Esophagus squamous epithelium (tissue), 5 donors: ENCODE results near the gene FOXRED1. TPM values are rescaled to one million over a fixed set of nuclear protein-coding genes. Genes with fewer than 3 reads are reported as not detected.

Experiments
- DNase-seq: peaks from one replicate; lab custom pipeline; 2025; lab: John Stamatoyannopoulos, UW
- H3K27ac ChIP-seq, 4 donors: fragments of 200-600 bp; sonication (generic); one replicate each; pipeline ENCODE4 v1.5.1; 2016 to 2019; ENCODE audit warnings: mild to moderate bottlenecking in 1 of 4
- H3K27me3 ChIP-seq, 4 donors: fragments of 200-600 bp; sonication (generic); 1 replicate in 3 of 4; 2 replicates in 1 of 4; pipeline versions ENCODE4 v1.5.1 to v1.6.0; 2017 to 2021; ENCODE audit warnings: antibody characterized with exemption in 1 of 4
- H3K36me3 ChIP-seq, 3 donors: fragments of 200-600 bp; sonication (generic); one replicate each; pipeline ENCODE4 v1.5.1; 2016 to 2019
- H3K4me1 ChIP-seq, 3 donors: fragments of 200-600 bp; sonication (generic); one replicate each; pipeline ENCODE4 v1.5.1; 2017 to 2019
- H3K4me3 ChIP-seq, 4 donors: fragments of 200-600 bp; sonication (generic); 1 replicate in 3 of 4; 2 replicates in 1 of 4; pipeline ENCODE4 v1.5.1; 2016 to 2019; ENCODE audit warnings: mild to moderate bottlenecking in 2 of 4, moderate library complexity in 1 of 4
- H3K9me3 ChIP-seq, 3 donors: fragments of 200-600 bp; sonication (generic); one replicate each; pipeline ENCODE4 v1.5.1; 2016 to 2019
- POLR2A ChIP-seq, 4 donors: fragments of 450-650 bp; IDR thresholded peaks; one replicate each; pipeline ENCODE4 v1.6.1; 2017; ENCODE audit warnings: antibody characterized with exemption in 4 of 4, mild to moderate bottlenecking in 4 of 4, moderate library complexity in 3 of 4
- WGBS, 2 donors: methylation state at CpG; one replicate each; pipeline ENCODE4 v1.1.5; 2018; 5-methylcytosine and 5-hydroxymethylcytosine counted together
- intact Hi-C: fragments of 100-400 bp; cut with DNase I; formaldehyde crosslinking; loops from one replicate; pipeline ENCODE4 v1.15.0; 2022
- total RNA-seq, 4 donors: library from RNA; depleted of rRNA; stranded (reverse); fragments of >200 nt; gene quantifications; one replicate each; pipeline ENCODE4 v1.1.0, GENCODE V29; 2016
- TF ChIP-seq, protein P1 (sequence below), 6 experiments: fragments of 450-650 bp in 4 of 6; fragments of 200-600 bp in 2 of 6; sonication (generic) in 2 of 6; IDR thresholded peaks; one replicate each; pipeline ENCODE4 v1.5.1; 2016 to 2019; ENCODE audit warnings: antibody characterized with exemption in 6 of 6, mild to moderate bottlenecking in 4 of 6, moderate library complexity in 4 of 6
- donor health status: DM: yes; HTN: yes; CAD: no.

The FOXRED1 gene
- total RNA-seq, 4 donors from 2014 or later = 7.5 to 31.4 (median 17.4) TPM

DNA sequence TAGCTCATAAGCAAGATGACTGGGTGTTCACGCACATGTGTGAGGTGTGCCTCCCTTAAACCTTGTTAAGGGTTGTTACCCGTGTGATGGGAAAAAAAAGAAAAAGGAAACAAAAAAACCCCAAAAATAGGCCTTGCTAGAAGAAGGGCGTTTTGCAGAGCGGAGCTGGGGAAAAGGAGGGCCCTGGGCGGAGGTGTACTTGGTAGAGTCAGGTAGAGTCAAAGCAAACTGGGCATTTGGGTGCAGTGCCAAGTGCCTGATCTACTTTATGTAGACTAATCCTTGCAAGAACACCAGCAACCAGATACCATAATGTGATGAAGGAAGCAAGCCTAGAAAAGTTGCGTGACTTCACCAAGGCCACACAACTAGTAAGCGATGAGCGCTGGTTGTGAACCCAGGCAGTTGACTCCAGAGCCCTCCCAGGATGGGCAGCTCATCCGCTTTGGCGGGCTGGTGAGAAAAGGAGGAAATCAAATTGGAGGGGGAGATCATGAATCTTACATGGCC, 12.8 kb downstream of the FOXRED1 start:
- H3K27me3 ChIP-seq = no peaks in the 10 kb centered on the region
- WGBS, 2 donors = 88 to 91% methylated on average over 10 of the region's 10 CpGs
- intact Hi-C loops = no loop called here
- H3K36me3 ChIP-seq = peaks cover 0 to 15% (median 0%) of the 10 kb centered on the region in 3 donors
- TF ChIP-seq, protein P1, sequence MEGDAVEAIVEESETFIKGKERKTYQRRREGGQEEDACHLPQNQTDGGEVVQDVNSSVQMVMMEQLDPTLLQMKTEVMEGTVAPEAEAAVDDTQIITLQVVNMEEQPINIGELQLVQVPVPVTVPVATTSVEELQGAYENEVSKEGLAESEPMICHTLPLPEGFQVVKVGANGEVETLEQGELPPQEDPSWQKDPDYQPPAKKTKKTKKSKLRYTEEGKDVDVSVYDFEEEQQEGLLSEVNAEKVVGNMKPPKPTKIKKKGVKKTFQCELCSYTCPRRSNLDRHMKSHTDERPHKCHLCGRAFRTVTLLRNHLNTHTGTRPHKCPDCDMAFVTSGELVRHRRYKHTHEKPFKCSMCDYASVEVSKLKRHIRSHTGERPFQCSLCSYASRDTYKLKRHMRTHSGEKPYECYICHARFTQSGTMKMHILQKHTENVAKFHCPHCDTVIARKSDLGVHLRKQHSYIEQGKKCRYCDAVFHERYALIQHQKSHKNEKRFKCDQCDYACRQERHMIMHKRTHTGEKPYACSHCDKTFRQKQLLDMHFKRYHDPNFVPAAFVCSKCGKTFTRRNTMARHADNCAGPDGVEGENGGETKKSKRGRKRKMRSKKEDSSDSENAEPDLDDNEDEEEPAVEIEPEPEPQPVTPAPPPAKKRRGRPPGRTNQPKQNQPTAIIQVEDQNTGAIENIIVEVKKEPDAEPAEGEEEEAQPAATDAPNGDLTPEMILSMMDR (IDR thresholded peaks at IDR 0.05) = no peak
- no peak for TF ChIP-seq POLR2A (IDR thresholded peaks at IDR 0.05)
- H3K4me3 ChIP-seq = peak overlapping the region in 3 of 4 donors; percentile 75 to 91 (median 80)
- peaks cover 0 to 36% (median 21%) of the 10 kb centered on the region in 3 donors for H3K4me1 ChIP-seq
- DNase-seq = no peak
- peak overlapping the region in 3 of 4 donors; percentile 92 to 98 (median 96) for H3K27ac ChIP-seq
- H3K9me3 ChIP-seq = no peaks in the 10 kb centered on the region

DNA sequence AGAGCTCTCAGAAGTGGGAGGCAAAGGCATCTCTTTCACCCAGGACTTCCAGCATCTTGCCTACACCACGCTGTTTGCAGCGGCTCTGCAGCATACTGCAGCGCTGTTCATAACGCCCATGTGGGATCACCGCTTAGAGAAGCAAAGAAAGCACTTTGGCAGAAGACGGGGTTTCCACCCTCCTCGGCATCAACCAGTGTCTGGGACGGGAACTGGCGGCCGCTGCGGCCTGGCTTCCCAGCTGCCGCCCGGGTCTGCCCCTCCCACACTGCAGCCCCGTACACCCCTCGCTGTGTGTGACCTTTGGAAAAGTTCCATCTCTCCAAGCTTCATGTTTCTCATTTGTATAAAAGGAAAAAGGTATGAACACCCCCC, 13.4 kb downstream of the FOXRED1 start:
- peaks cover 0 to 15% (median 0%) of the 10 kb centered on the region in 3 donors for H3K36me3 ChIP-seq
- intact Hi-C loops = no loop called here
- TF ChIP-seq, protein P1 (IDR thresholded peaks at IDR 0.05) = no peak
- TF ChIP-seq POLR2A (IDR thresholded peaks at IDR 0.05) = no peak
- no peak for DNase-seq
- no peaks in the 10 kb centered on the region for H3K9me3 ChIP-seq
- peak overlapping the region; percentile 60 to 91 (median 78) for H3K4me3 ChIP-seq
- peaks cover 0 to 36% (median 21%) of the 10 kb centered on the region in 3 donors for H3K4me1 ChIP-seq
- no peaks in the 10 kb centered on the region for H3K27me3 ChIP-seq
- 0 to 3% methylated on average over 10 to 15 of the region's 15 CpGs for WGBS, 2 donors
- peak overlapping the region; percentile 90 to 98 (median 94) for H3K27ac ChIP-seq

DNA sequence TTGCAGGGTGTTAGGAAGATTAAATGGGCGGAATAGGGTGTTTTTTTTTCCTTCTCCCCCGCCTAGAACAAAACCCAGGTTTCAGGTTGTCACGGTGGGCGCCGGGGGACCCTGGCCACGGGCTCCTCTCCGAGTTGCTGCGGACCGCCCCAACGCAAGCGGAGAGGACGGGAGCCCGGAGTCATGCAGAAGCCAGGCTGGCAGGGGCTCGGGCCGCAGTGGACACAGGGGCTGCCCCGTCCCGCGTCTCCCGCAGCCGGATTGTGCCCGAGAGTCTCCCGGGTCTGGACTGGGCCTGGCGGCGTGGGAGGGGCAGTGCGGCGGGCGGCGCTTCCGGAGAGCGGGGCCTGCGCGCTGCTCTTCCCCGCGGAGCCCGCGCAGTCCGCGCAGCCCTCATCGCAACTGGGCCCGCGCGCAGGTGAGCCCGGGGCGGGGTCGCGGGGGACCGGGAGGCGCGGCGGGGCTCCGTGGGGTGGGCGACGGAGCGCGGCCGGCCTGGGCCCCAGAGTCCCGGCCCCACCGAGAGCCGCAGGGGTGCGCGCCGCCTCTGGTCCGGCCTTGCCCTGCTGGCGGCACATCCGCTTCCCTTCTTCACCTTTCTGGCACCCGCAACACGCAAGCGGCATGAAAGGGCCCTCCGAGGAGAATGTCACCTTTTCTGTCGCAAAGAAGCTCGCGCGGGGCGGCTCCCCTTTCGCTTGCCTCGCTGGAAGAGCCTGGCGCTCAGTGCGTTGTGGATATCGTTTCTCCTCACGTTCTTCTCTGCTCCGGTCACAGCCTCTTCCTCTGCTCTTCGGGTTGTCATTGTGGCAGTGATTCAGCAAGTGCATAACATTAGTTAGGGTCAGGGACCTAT, 14.0 kb downstream of the FOXRED1 start, which contains the start of gene TIRAP:
TIRAP (plus strand) TSS at position 358 of the 856 bp plus-strand sequence. CDS start 7,802 bp downstream, outside the sequence.
- no peaks in the 10 kb centered on the region for H3K27me3 ChIP-seq
- no peak for DNase-seq
- TF ChIP-seq, protein P1 (IDR thresholded peaks at IDR 0.05) = peak in 3 of 6 experiments; percentile 38 to 44 (median 44)
- peak in 2 of 4 donors; percentile 40 to 62 for TF ChIP-seq POLR2A (IDR thresholded peaks at IDR 0.05)
- peaks cover 0 to 36% (median 21%) of the 10 kb centered on the region in 3 donors for H3K4me1 ChIP-seq
- no peaks in the 10 kb centered on the region for H3K9me3 ChIP-seq
- H3K27ac ChIP-seq = peak within 1 kb of the TSS; percentile 90 to 98 (median 94)
- H3K4me3 ChIP-seq = peak within 1 kb of the TSS; percentile 60 to 91 (median 78)
- H3K36me3 ChIP-seq = peaks cover 0 to 15% (median 0%) of the 10 kb centered on the region in 3 donors
- intact Hi-C loops = no loop called here
- 0% methylated on average over 10 to 19 of the region's 82 CpGs for WGBS, 2 donors

DNA sequence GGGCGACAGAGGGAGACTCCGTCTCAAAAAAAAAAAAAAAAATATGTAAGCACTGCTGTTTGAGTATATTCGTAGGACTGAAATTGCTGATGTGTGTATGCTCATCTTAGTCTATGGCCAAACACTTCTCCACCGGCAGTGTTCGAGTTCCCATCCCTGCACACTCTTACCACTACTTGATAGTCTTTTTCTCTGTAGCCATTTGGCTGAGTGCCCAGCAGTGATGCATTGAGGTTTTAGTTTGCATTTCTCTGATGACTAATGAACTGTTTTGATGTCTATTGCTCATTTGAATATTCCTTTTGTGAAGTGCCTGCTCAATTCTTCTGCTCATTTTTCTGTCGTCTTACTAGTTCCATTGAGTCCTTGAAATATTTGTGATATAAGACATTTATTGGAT, 15.9 kb downstream of the FOXRED1 start:
- intact Hi-C loops = no loop called here
- Histone ChIP-seq H3K27ac (no peak overlapping the region), H3K36me3 (peaks cover 0 to 31% (median 3%) of the 10 kb centered on the region in 3 donors), H3K4me1 (peaks cover 0 to 36% (median 21%) of the 10 kb centered on the region in 3 donors), H3K27me3 (no peaks in the 10 kb centered on the region), H3K9me3 (no peaks in the 10 kb centered on the region), H3K4me3 (peak overlapping the region in 1 of 4 donors; percentile 5)
- 17 to 24% methylated on average over 6 of the region's 6 CpGs for WGBS, 2 donors
- TF ChIP-seq POLR2A (IDR thresholded peaks at IDR 0.05) = no peak
- TF ChIP-seq, protein P1 (IDR thresholded peaks at IDR 0.05) = no peak
- peak; percentile 39 for DNase-seq

DNA sequence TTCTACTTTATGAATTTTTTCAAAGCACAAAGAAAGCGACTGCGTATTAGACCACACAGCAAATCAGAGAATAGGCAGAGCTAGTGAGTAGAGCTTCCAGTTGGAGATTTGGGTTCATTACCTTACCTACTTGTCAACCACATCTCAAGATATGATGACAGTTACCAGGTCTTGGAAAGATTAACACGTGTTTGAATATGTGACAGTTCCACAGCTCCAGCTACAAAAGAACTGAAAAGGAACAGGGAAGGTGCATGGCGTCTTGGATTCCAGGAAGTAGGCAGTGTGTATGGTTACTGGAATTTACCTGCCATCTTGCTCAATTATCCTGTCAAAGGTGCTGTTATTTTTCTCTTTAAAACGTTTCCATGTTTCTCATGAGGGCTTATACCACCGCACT, 19.3 kb downstream of the FOXRED1 start:
- H3K9me3 ChIP-seq = no peaks in the 10 kb centered on the region
- H3K4me1 ChIP-seq = peaks cover 0 to 24% (median 16%) of the 10 kb centered on the region in 3 donors
- H3K27me3 ChIP-seq = no peaks in the 10 kb centered on the region
- no peak for DNase-seq
- intact Hi-C loops = no loop called here
- TF ChIP-seq, protein P1 (IDR thresholded peaks at IDR 0.05) = no peak
- TF ChIP-seq POLR2A (IDR thresholded peaks at IDR 0.05) = no peak
- peaks cover 5 to 65% (median 24%) of the 10 kb centered on the region in 3 donors for H3K36me3 ChIP-seq
- no peak overlapping the region for H3K4me3 ChIP-seq
- H3K27ac ChIP-seq = no peak overlapping the region
- WGBS, 2 donors = 72 to 81% methylated on average over 6 of the region's 6 CpGs
